Midbrain (tissue), 1 donor: ENCODE measurements around the gene PARS2.
A peak's percentile ranks its signal among the peaks of the same experiment; 100 is the strongest.
"Not testable (repeated sequence)": the region's sequence is repeated elsewhere in the genome, so short reads cannot be mapped to it uniquely, and the experiment has no call there.

Experiments used
- DNase-seq: peaks from one replicate; lab custom pipeline; 2025; lab: John Stamatoyannopoulos, UW

Gene PARS2

DNA sequence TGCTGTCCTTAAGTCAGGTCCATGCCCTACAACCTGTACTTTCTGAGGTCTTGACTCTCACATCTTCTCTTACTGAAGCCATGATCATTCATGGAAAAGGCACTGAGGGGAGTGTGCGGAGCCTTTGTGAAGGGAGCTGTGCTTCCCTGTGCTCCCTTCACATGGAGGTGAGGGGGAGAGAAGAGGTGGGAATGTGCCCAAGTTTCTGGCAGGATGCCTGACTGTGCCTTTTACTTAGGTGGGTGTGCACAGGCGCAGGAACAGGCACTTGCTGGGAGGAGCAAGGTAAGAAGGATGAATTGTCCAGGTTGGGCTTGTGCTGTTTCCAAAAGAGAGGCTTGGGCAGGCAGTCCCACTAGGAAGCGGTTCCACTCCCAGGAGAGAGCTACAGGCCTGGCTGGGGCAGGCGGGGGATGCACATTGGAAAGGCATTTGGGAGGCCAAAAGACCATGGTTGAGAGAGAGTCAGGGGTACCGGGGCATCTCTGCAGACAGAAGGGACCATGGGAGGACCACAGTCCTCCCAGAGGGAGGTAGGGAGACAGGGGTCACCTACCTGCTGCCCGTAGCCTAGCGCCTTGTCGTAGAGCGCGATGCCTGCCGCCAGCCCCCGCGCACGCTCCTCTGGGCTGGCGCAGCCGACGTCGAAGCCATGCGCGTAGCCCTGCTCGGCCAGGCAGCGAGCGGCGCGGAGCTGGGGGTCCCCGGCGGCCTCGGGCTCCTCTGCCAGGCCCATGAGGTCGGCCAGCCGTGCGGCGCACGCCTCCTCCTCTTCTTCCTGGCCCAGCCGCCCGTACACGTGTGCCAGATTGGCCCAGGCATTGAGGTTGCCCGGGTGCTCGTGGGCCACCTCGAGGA, 35.9 kb upstream of the PARS2 start:
- no peak for DNase-seq

DNA sequence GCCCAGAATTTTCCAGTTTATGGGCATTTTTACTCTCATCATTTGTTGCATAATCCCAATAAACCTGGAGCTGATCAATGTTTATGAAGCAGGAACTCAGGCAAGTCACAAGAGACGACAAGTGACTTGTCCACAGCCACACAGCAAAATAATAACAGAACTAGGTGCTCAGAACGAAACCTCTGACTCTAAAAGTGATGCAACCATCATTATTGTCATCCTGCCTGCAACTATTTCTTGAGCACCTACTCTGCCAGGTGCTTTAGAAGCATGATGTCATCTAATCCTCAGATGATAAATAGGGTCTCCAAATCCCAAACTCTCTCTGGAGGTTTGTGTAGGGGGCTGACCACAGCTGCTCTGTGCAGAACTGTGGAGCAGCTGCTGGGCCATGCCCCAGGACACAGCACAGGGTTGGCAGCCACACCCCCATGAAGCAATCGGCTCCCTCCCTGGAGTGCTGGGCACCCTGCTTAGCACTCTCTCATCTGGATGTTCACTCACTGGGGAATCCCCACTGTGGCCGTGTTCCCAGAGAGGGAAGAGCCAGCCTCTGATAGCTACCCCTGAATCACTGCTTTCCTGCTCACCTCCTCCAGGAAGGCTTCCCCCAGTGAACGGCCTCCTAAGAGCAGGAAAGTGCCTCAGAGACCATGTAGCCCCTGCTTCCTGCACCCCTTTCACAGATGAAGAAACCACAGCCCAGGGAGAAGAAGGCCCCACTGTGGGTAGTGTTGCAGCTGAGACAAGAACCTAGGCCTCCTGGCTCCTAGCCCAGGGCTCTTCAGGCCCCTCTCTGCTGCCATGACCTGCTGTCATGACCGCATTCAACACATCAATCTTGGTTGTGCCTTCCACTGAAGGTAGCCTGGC, 34.7 kb upstream of the PARS2 start:
- DNase-seq, result no peak

DNA sequence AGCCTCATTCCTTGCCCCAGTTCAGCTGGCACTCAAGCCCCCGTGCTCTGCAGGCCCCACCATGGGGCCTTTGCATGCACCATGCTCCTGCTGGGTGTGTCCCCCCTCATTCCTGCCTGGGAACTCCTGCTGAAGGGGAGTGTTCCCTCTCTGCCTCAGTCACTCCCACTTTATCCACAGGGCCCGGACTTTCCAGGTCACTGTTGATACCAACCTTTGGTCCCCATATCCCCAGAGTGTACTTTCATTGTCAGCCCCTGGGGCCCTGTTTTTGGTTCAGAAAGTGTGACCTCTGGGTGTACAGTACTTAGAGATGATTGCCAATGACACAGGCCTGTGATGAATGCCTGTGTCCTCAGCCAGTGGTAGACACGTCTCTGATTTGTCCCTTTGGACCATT, 33.9 kb upstream of the PARS2 start:
- DNase-seq, result no peak

DNA sequence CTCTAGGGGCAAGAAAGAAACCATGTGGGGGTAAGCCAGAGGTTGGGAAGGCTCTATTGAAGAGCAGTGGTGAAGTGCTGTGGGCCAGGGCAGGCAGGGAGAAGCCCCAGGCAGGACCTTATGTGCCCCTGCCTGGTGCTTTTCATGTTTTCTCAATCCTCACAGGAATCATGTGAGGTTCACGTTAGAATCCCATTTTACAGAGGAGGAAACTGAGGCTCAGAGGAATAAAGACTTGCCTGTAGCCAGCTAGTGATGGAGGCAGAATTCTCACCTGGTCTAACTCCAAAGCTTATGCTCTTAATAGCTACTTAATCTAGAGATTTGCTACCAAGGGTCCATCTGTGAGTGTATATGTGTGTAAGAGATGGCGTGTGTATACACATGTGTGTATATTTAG, 32.6 kb upstream of the PARS2 start:
- DNase-seq, result no peak

DNA sequence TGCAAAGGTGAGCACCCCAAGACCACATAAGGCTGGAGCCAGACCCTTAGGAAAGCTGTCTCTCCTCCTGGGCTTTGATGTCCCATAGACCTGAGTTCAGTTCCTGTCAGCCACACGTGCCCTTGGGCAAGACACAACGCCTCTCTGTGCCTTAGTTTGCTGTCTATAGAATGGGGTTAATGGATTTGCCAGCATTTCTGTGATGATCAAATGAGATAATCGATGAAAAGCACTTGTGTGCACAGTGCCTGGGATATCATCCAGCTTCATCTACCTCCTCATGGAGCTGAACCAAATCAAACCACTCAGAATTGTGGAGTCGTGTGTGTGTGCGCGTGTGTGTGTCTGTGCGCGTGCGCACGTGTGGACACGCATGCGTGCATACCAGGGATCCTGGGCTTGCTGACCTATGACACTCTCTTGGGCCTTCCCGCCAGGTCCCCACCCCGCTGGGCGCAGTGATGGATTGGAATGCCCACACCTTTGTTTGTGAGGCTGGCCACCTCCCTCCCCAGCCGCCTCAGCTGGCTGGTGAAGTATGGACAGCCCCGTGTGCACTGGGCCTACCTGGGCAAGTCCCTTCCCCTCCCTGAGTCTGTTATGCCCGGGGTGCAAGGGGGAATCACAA, 31.6 kb upstream of the PARS2 start:
- DNase-seq, result no peak

DNA sequence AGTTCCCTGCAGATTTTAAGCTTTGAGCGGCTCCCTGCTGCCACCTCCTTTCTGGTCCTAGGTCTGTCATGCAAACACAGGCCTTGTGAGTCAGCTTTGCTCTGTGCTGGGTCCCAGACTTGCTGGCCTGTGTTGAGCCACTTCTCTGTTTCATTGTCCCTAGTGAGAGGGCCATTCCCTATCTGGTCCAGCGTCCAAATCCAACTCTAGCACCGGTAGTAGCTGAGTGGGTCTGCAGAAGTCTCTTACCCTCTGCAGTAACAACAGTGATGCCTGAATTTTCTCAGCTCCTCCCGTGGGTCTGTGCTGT, 31.0 kb upstream of the PARS2 start:
- no peak for DNase-seq

DNA sequence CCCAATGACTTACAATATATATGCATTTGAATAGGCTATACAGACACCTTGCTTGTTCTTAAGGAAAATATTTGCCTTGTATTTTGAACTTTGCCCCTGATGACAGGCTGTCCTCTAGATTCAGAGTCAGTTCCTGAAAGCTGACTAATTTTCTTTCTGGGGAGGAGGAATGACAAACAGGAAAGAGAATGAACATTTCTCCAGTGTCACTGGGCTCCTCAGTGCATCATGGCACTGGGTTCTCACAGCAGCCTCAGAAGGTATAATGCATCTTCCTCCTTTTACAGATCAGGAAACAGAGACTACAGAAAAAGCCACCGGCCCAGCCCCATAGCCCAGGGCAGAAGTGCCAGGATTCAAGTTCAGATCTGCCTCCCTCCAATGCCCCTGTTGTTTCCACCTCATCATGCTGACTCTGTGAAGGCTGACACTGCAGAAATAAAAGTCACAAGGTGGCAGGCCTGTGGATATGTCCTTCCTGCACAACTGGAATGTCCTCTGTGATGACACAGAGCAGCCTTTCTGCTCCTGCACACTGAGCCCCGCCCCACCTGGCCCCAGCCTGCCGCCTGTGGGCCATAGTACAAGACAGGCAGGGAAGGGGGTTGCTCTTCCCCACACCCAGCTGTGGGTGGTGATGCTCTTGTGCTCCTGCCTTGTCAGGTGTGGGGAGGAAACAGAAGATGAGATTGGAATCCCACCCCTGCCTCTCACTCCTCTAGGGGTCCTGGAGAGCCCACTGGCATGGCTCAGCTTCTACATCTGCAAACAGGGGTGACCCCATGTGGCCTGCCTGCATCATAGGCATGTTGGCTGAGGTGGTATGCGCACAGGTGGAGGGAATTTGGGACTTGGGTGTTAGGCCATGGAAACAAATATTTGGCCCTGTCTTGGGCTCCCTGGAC, 30.4 kb upstream of the PARS2 start:
- no peak for DNase-seq

DNA sequence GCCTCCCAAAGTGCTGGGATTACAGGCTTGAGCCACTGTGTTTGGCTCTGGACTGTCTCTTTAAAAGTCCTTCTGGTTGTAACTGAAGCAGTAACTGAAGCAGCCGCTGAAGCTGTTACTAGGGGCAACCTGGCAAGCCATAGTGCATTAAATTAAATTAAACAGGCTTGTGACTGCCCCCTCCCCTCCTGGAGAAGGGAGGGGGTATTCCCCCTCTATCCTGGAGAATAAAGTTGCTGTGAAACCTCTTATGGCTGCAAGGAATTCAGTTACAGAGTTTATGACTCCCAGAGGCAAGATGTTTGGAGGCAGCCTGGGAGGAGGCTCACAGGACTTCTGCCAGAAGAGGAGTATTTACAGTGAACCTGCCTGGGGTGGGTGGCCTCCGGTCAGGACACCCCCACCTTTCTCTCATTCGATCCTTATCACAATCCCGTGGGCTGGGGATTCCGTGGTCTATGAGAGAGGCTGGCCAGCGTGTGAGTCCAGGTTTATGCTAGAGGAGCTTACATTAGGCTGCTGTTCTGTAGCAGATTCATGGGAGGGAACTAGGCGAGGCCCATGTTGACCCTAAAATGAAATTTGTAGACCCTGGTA, 28.5 kb upstream of the PARS2 start:
- peak; percentile 6 for DNase-seq

DNA sequence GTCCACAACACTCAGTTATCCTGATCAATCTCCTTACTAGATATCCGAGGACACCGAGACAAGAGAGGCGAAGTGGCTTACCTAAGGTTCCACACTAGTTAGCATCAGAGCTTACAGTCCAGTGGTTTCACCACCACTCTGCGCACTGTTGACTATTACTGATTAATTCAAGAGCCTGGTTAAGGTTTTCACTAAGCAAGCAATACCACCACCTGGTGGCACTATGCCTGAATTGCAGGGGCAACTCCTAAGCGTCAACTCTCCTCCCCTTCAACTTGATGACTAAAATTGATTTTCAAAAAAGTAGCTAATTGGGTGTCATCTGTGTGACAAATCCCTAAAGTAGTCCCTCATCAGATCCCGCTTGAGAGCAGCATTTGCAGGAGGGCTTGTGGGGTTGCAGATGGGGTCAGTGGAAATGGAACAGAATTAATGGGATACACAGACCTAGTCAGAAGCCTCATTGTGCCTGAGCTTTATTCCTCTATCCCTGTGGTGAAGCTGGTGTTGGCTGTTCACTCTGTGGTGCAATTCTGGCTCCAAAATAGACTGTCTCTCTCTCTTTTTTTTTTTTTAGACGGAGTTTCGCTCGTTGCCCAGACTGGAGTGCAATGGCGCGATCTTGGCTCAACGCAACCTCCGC, 27.7 kb upstream of the PARS2 start:
- no peak for DNase-seq

DNA sequence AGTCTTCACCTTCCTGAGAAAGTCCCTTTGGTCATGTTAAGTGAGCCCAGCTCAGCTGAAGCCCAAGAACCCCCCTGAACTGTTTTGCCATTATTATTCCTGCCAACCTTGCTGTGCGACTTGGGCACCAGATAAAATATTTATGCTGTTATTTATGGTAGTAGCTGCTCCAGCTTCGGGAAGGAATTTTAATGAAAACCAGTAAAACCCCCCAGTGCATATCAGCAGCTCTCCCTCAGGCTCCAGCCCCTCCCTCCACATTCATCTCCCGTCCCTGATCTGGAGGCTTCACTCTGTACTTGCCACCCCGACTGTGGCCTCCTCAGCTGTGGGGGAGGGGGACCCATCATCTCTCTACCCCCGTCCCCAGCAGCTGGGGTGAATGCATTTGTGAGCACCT, 24.1 kb upstream of the PARS2 start:
- DNase-seq, result no peak

DNA sequence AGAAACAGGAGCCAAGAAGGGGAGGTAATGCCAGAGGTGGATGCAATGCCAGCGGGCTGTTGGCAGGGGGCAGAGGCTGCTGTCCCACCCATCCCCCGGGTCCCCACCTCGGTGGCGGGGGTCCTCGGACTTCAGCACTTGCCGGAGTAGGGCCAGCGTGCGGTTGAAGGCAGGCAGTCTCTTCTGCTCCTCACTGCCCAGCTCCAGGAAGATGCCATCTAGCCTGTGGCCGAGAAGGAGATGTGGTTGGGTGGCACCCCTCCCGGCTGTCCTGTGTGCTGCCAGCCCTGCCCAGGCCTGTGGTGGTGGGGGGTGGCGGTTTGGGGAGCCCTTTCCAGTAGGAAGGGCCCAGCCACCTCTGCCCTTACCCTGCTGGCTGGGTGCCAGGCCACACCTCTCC, 23.3 kb upstream of the PARS2 start:
- DNase-seq, result no peak

DNA sequence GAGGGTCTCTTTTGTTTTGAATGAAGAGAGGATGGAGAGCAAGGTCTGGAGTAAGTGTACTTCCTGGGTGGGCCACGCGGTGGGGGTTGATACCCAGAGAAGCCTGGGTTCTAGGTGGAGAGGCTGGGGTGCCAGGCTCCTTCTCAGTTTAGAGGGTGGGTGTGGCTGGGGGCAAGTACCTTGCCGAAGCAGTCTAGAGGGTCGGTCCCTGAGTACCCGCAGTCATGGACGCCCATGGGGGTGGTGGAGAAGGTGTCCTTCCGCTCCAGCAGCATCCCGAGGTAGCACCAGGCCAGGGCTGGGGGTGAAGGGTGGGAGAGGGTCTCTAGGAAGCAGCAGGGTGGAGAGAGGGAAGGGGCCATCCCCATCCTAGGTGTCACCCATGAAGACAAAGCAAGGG, 22.5 kb upstream of the PARS2 start:
- no peak for DNase-seq

DNA sequence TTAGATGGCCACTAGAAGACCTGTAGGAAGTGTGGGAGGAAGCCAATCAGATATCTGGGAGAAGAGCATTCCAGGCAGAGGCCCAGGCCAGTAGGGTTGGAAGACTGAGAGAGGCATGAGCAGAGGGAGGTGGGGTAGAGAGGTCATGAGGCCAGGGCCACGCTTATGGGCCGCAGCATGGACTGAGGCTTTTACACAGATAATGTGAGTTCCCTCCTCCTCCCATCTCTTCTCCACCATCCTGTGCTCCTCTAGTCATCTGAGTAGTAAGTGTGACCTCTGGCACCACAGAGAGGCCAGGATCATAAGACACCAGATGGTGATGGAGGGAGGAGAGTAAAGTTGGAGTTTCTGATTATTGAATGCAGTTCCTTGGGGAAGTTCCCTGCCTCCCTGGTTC, 19.7 kb upstream of the PARS2 start:
- no peak for DNase-seq

DNA sequence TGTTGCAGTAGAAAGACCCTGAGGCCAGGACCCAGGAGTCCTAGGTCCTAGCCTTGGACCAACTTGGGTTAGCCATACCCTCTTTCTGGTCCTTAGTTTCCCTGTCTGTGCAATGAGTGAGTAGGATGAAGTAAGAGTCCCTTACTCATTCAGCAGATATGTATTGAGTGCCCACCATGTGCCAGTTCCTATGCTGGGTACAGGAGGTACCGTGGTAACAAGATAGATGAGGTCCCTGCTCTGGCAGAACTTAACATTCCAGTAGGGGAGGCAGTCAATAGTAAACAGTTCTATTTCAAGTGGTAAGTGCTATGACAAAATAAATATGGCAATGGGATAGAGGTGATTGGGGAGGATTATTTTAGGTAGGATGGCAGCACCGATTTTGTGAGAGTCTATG, 18.3 kb upstream of the PARS2 start:
- DNase-seq, result no peak

DNA sequence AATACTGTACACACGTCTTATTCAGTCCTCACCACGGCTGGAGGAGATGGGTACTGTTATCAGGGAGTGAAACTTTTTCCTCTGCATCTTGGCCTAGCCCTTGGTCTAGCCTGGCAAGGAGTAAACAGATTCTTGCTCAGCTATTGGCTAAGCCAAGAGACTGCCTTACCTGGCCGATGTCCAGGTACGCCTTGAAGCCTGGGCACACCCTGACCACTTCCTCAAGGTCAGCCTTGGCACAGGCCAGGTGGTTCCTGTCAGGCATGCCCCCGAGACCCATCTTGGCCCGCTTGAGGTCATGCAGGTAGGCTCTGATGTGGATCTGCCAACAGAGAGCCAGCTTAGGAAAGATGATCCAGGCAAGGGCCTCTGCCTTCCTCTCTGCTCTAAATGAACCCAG, 17.8 kb upstream of the PARS2 start:
- no peak for DNase-seq

DNA sequence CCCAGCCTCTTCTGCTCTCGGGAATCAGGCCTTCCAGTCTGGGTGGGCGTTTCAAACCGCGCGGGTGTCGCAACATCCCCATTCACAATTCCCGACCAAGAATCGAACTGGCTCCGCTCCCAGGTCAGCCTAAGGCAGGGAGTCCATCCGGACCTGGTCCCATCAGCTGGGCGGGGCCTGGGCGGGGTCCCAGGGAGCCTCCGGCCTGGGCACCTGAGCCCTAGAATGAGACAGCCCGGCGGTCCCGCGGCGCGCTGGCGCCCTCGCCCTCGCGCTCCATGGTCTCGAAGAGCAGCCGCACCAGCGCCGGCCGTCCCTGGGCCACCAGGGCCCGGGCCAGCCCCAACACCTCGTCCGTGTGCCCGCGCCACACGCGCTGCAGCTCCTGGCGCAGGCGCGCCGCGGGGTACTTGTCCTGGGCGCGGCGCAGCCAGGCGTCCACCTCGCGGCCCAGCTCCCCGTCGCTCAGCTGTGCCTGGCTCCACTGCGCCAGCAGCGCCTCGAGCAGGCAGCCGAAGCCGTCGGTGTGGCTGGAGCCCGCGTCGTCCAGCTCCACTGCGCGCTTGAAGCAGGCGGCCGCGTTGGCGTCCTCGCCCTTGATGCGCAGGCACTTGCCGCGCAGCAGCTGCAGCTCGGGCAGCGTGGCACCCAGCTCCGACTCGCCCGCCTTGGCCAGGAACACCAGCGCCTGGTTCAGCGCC, 16.9 kb upstream of the PARS2 start:
- no peak for DNase-seq

DNA sequence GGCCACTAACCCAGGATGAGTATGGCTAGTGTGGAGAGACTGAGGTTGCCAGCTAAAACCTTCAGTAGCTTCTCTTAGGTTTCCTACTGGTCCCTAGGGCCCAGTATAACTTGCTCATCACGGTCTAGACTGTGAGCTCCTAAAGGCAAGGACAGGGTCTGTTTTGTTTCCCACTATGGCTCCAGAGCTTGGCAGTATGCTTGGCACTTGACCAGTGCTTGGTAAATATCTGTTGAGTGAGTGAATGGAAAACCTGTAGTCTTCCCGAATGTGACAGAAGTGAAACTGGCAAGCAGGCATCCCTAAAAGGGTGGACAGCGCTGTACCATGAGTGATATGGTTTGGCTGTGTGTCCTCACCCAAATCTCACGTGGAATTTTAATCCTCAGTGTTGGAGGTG, 13.1 kb upstream of the PARS2 start:
- DNase-seq, result no peak

DNA sequence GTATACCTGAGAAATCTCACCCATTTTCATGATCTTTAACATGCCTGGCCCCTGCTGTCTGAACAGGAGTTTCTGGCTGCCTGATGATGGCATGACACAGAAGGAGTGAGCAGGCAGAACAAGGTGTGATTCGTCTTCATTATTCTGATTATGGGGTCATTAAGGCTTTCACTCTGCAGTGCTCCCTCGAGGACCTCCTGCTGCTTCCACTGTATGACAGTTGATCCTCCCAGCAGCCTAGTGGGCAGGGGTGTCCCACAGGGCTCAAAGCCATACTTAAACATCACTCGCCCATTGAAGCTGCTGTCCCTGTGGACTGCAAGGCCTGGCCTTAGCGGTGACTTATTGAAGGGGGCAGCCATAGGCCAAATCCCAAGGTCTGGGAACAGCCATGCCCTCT, 12.7 kb upstream of the PARS2 start:
- DNase-seq, result no peak

DNA sequence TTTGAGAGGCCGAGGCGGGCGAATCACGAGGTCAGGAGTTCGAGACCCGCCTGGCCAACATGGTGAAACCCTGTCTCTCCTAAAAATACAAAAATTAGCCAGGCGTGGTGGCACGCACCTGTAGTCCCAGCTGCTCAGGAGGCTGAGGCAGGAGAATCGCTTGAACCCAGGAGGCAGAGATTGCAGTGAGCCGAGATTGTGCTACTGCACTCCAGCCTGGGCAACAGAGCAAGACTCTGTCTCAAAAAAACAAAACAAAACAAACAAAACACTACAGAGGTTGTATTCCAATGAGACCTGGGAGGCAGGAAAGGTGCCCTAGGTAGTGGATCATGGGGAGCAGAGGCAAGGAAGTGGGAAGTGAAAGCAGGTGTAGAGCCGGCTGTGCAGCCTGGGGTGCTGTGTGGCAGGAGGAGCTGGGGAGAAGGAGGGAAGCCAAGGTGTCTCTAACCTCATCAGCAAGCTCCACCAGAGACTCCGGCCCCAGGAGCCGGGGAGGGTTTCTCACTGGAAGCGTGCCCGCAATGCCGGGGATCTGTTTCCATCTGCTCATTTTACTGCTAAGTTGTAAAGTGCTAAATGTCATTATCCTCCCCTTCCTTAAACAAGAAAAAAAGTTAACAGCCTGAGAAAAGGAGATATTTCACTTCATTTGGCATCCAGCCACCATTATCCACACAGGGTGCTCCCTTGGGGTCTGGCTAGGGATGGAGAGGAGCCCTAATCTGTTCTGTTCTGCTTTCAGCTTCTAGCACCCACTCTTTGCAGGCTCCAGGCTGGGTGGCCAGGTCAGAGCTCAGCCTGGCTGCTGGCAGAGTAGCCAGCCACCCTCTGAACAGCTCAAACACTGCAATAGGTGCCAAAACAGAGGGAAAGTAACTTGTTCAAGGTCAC, 11.8 kb upstream of the PARS2 start:
- not testable (repeated sequence) for DNase-seq
